Fibroblast of lung (primary cell): Measurements from ENCODE around the gene ITK. TPM values are rescaled to one million over a fixed set of nuclear protein-coding genes. Genes with fewer than 3 reads are reported as not detected.

Source experiments
- DNase-seq, 2 donors: peaks; one replicate each; pipeline versions ENCODE4 v3.0.0 to v3.0.0-alpha.2; 2010; ENCODE audit warnings: low read depth in 2 of 2
- H2AFZ ChIP-seq: 2 replicates; pipeline ENCODE4 v1.5.1; 2012; ENCODE audit warnings: low read length, control low read depth, inconsistent platforms
- H3K27ac ChIP-seq: 2 replicates; pipeline ENCODE4 v1.5.1; 2011; ENCODE audit warnings: low read length, control low read depth; ENCODE audit not compliant: insufficient read depth
- H3K27me3 ChIP-seq: 2 replicates; pipeline ENCODE4 v1.5.1; 2011; ENCODE audit warnings: mild to moderate bottlenecking, low read length; ENCODE audit not compliant: control insufficient read depth, insufficient read depth
- H3K36me3 ChIP-seq: 2 replicates; pipeline ENCODE4 v1.5.1; 2011; ENCODE audit warnings: low read length; ENCODE audit not compliant: control insufficient read depth, insufficient read depth
- H3K4me1 ChIP-seq: 2 replicates; pipeline ENCODE4 v1.5.1; 2011; ENCODE audit warnings: low read length; ENCODE audit not compliant: control insufficient read depth, insufficient read depth; ENCODE audit errors: extremely low read depth
- H3K4me2 ChIP-seq: 2 replicates; pipeline ENCODE4 v1.5.1; 2011; ENCODE audit warnings: low read length, control low read depth; ENCODE audit not compliant: insufficient read depth; ENCODE audit errors: extremely low read depth
- H3K4me3 ChIP-seq, 4 experiments: fragments of 200-600 bp in 1 of 4; sonication (generic) in 1 of 4; replicated peaks in 1 of 4; 2 replicates each; pipeline ENCODE4 v1.5.1; 2011 to 2016; ENCODE audit warnings: low read length in 4 of 4, low read depth in 3 of 4, mild to moderate bottlenecking in 3 of 4, control low read depth in 2 of 4, inconsistent platforms in 1 of 4, mixed read lengths in 1 of 4; ENCODE audit not compliant: insufficient read depth in 1 of 4; ENCODE audit errors: control extremely low read depth in 1 of 4
- H3K79me2 ChIP-seq: 2 replicates; pipeline ENCODE4 v1.5.1; 2012; ENCODE audit warnings: mild to moderate bottlenecking, low read length, inconsistent platforms; ENCODE audit not compliant: control insufficient read depth, insufficient read depth
- H3K9ac ChIP-seq: 2 replicates; pipeline ENCODE4 v1.5.1; 2011; ENCODE audit warnings: mild to moderate bottlenecking, low read length, control low read depth; ENCODE audit not compliant: insufficient read depth
- H3K9me3 ChIP-seq: 2 replicates; pipeline ENCODE4 v1.5.1; 2012; ENCODE audit warnings: low read depth, low read length; ENCODE audit not compliant: control insufficient read depth, insufficient read depth
- H4K20me1 ChIP-seq: 2 replicates; pipeline ENCODE4 v1.5.1; 2011; ENCODE audit warnings: low read length; ENCODE audit not compliant: control insufficient read depth, insufficient read depth; ENCODE audit errors: extremely low read depth
- CTCF ChIP-seq, 2 donors: IDR thresholded peaks in 1 of 2; conservative IDR thresholded peaks in 1 of 2; 1 replicate in 1 of 2; 2 replicates in 1 of 2; pipeline ENCODE4 v1.5.1; 2011 to 2012; ENCODE audit warnings: low read length in 2 of 2, control low read depth in 1 of 2, inconsistent platforms in 1 of 2, low read depth in 1 of 2, mild to moderate bottlenecking in 1 of 2
- EZH2 ChIP-seq: IDR thresholded peaks from 2 replicates; pipeline ENCODE4 v1.5.1; 2012; ENCODE audit warnings: low read length, control low read depth, mild to moderate bottlenecking; ENCODE audit errors: missing control alignments
- polyA plus RNA-seq, 2 donors: library from polyadenylated mRNA; depleted of rRNA in 1 of 2; stranded (reverse) in 1 of 2; unstranded in 1 of 2; fragments of >200 nt; gene quantifications; 2 replicates each; pipeline ENCODE4 v1.2.1, GENCODE V29; 2011 to 2012; ENCODE audit warnings: missing spikeins in 1 of 2
- total RNA-seq: library from RNA; depleted of rRNA; stranded (reverse); fragments of >200 nt; gene quantifications from 2 replicates; pipeline ENCODE4 v1.2.1, GENCODE V29; 2014

The ITK gene
- total and polyA plus RNA-seq, 2 donors (not counting 1 experiment from before 2014, with no cell fraction given) = 0.17 TPM; not detected in 1

GRCh38 chr5:157148734-157149615 is 31.7 kb upstream of the ITK start:
- TF ChIP-seq CTCF (conservative IDR thresholded peaks at IDR 0.05 in 1 of 2, IDR thresholded peaks at IDR 0.05 in 1 of 2; ENCODE audit: low read depth in 1 of 2, low read length in 2 of 2) = peak; percentile 92 to 94
- TF ChIP-seq EZH2 = no peak

GRCh38 chr5:157150995-157151394 is 29.6 kb upstream of the ITK start:
- Histone ChIP-seq H2AFZ (no peak overlapping the region), H3K27me3 (no peaks in the 10 kb centered on the region), H3K36me3 (no peaks in the 10 kb centered on the region), H3K9me3 (no peaks in the 10 kb centered on the region), H3K9ac (no peak overlapping the region), H3K79me2 (no peaks in the 10 kb centered on the region), H3K27ac (no peak overlapping the region), H4K20me1 (no peaks in the 10 kb centered on the region), H3K4me3 (no peak overlapping the region), H3K4me2 (no peak overlapping the region), H3K4me1 (no peaks in the 10 kb centered on the region)
- TF ChIP-seq EZH2 (no peak), CTCF (conservative IDR thresholded peaks at IDR 0.05 in 1 of 2, IDR thresholded peaks at IDR 0.05 in 1 of 2; ENCODE audit: low read depth in 1 of 2, low read length in 2 of 2) (no peak)
- no peak for DNase-seq

More at GRCh38 chr5:157148734-157149615, 31.7 kb upstream of the ITK start:
- Histone ChIP-seq H2AFZ (no peak overlapping the region), H3K79me2 (no peaks in the 10 kb centered on the region), H3K4me1 (no peaks in the 10 kb centered on the region), H3K27me3 (no peaks in the 10 kb centered on the region), H3K27ac (no peak overlapping the region), H3K9ac (no peak overlapping the region), H3K4me3 (no peak overlapping the region), H3K36me3 (no peaks in the 10 kb centered on the region), H3K9me3 (no peaks in the 10 kb centered on the region), H3K4me2 (no peak overlapping the region), H4K20me1 (no peaks in the 10 kb centered on the region)
- DNase-seq = peak; percentile 48 to 65

GRCh38 chr5:157155297-157155696 is 25.3 kb upstream of the ITK start:
- no peak for TF ChIP-seq CTCF (conservative IDR thresholded peaks at IDR 0.05 in 1 of 2, IDR thresholded peaks at IDR 0.05 in 1 of 2; ENCODE audit: low read depth in 1 of 2, low read length in 2 of 2)
- no peak for TF ChIP-seq EZH2
- H3K4me1 ChIP-seq = no peaks in the 10 kb centered on the region
- no peaks in the 10 kb centered on the region for H3K79me2 ChIP-seq
- H3K9me3 ChIP-seq = no peaks in the 10 kb centered on the region
- H3K27ac ChIP-seq = no peak overlapping the region
- no peak overlapping the region for H2AFZ ChIP-seq
- H4K20me1 ChIP-seq = no peaks in the 10 kb centered on the region
- no peaks in the 10 kb centered on the region for H3K36me3 ChIP-seq
- H3K27me3 ChIP-seq = no peaks in the 10 kb centered on the region
- no peak for DNase-seq
- no peak overlapping the region for H3K9ac ChIP-seq
- no peak overlapping the region for H3K4me2 ChIP-seq
- no peak overlapping the region for H3K4me3 ChIP-seq
